ENCODE data around the gene SFXN5. TPM values are rescaled to one million over a fixed set of nuclear protein-coding genes. Genes with fewer than 3 reads are reported as not detected.

Gene SFXN5
- total RNA-seq, 1 experiment from 2014 or later = 22.0 TPM

- intact Hi-C loops (cut with micrococcal nuclease) = no loop called here
- H3K4me2 ChIP-seq (ENCODE audit: low read length) = no peak overlapping the region
Measured at GRCh38 chr2:72944804-72945449, 126.6 kb downstream of the SFXN5 start.

GRCh38 chr2:72943540-72944395, 127.7 kb downstream of the SFXN5 start:
- BruUV-seq (replicated peaks) = no TSS peak
- ATAC-seq = no peak
- no peak overlapping the region for H3K4me3 ChIP-seq (ENCODE audit: low read length)
- intact Hi-C loops (cut with micrococcal nuclease) = no loop called here
- ChIA-PET POLR2A (ENCODE audit: unreplicated experiment) (no interaction called here), CTCF (interaction anchor here (0.7 kb wide), 1 partner anchor 51 kb away, joined by 4 read pairs; no protein-coding TSS in a partner anchor)
- no peaks in the 10 kb centered on the region for H3K79me2 ChIP-seq (ENCODE audit: low read length)
- H3K27me3 ChIP-seq (ENCODE audit: low read length) = no peaks in the 10 kb centered on the region
- no peak overlapping the region for H3K4me2 ChIP-seq (ENCODE audit: low read length)
- H3F3A ChIP-seq (ENCODE audit: low read length, unreplicated experiment) = no peaks in the 10 kb centered on the region
- no peak overlapping the region for H2AFZ ChIP-seq (ENCODE audit: low read length)
- H3K9ac ChIP-seq (ENCODE audit: low read length) = no peak overlapping the region
- no peak for TF ChIP-seq EZH2 (IDR thresholded peaks at IDR 0.05; ENCODE audit: low read length, unreplicated experiment)
- no peak for TF ChIP-seq CTCF (conservative IDR thresholded peaks at IDR 0.05; ENCODE audit: low read depth, low read length)
- no peak for TF ChIP-seq EZH2phosphoT487 (IDR thresholded peaks at IDR 0.05; ENCODE audit: borderline replicate concordance, low read length)
- H3K4me1 ChIP-seq (ENCODE audit: insufficient read depth, low read length) = no peaks in the 10 kb centered on the region
- no peaks in the 10 kb centered on the region for H3K9me2 ChIP-seq (replicated peaks; ENCODE audit: low read length)
- no peak overlapping the region for H3K27ac ChIP-seq (ENCODE audit: low read length)
- no peaks in the 10 kb centered on the region for H3K9me3 ChIP-seq (ENCODE audit: low read length)
- H4K20me1 ChIP-seq (ENCODE audit: low read length) = no peaks in the 10 kb centered on the region
- H3K36me3 ChIP-seq (ENCODE audit: low read depth, low read length) = no peaks in the 10 kb centered on the region
- DNase-seq = no peak

More at GRCh38 chr2:72944804-72945449, 126.6 kb downstream of the SFXN5 start:
- Histone ChIP-seq H3K9me3 (ENCODE audit: low read length) (no peaks in the 10 kb centered on the region), H2AFZ (ENCODE audit: low read length) (no peak overlapping the region), H3K4me1 (ENCODE audit: insufficient read depth, low read length) (no peaks in the 10 kb centered on the region), H3K9me2 (replicated peaks; ENCODE audit: low read length) (no peaks in the 10 kb centered on the region), H3K9ac (ENCODE audit: low read length) (no peak overlapping the region), H3K36me3 (ENCODE audit: low read depth, low read length) (no peaks in the 10 kb centered on the region), H3K4me3 (ENCODE audit: low read length) (no peak overlapping the region), H3K27me3 (ENCODE audit: low read length) (no peaks in the 10 kb centered on the region), H3F3A (ENCODE audit: low read length, unreplicated experiment) (no peaks in the 10 kb centered on the region), H3K79me2 (ENCODE audit: low read length) (no peaks in the 10 kb centered on the region), H4K20me1 (ENCODE audit: low read length) (no peaks in the 10 kb centered on the region), H3K27ac (ENCODE audit: low read length) (no peak overlapping the region)
- ChIA-PET POLR2A (ENCODE audit: unreplicated experiment) (no interaction called here), CTCF (no interaction called here)
- no peak for DNase-seq
- ATAC-seq = no peak
- TF ChIP-seq EZH2phosphoT487 (IDR thresholded peaks at IDR 0.05; ENCODE audit: borderline replicate concordance, low read length) = no peak
- TF ChIP-seq EZH2 (IDR thresholded peaks at IDR 0.05; ENCODE audit: low read length, unreplicated experiment) = no peak
- no peak for TF ChIP-seq CTCF (conservative IDR thresholded peaks at IDR 0.05; ENCODE audit: low read depth, low read length)
- BruUV-seq (replicated peaks) = no TSS peak
